HCT116 (cell line): Measurements from ENCODE around the gene SERPING1. TPM values are rescaled to one million over a fixed set of nuclear protein-coding genes. Genes with fewer than 3 reads are reported as not detected.
"Not testable (repeated sequence)": the region's sequence is repeated elsewhere in the genome, so short reads cannot be mapped to it uniquely, and the experiment has no call there.

Source experiments
- ATAC-seq: fragments of 200-7000 bp; cut with Tn5 transposase; 2 replicates; pipeline ENCODE4 v1.9.1; 2020; ENCODE audit warnings: mild to moderate bottlenecking, moderate library complexity
- BruUV-seq: library from RNA; stranded (reverse); fragments of 400-500 nt; replicated peaks from 2 replicates; lab custom pipeline; 2021; lab: Mats Ljungman, UMichigan
- CTCF ChIA-PET: fragments of 300-600 bp; sonication (Branson Sonifier 250); formaldehyde crosslinking; loops from one replicate; lab custom pipeline; 2021; ENCODE audit warnings: antibody characterized with exemption; lab: Charles Lee
- POLR2A ChIA-PET: fragments of 300-600, 350-600 bp; sonication (Branson Sonifier 250); formaldehyde crosslinking; loops from one replicate; lab custom pipeline; 2021; ENCODE audit warnings: antibody characterized with exemption; lab: Charles Lee
- RAD21 ChIA-PET, 2 experiments: fragments of 300-600 bp; sonication (Branson Sonifier 250); formaldehyde crosslinking; loops; one replicate each; lab custom pipeline; 2023; ENCODE audit warnings: low total read pairs in 2 of 2; ENCODE audit not compliant: uncharacterized antibody in 2 of 2, unreplicated experiment in 2 of 2, low non-redundant PET in 1 of 2; lab: Charles Lee
- DNase-seq: peaks from one replicate; pipeline ENCODE4 v3.0.0-alpha.2; 2010; ENCODE audit warnings: low read depth, low spot score
- H2AFZ ChIP-seq: fragments of 200-600 bp; shearing (Covaris generic), sonication (generic); 2 replicates; pipeline ENCODE4 v1.6.1; 2017; ENCODE audit warnings: low read depth, mixed run types, mixed read lengths, antibody characterized with exemption, low read length; ENCODE audit not compliant: poor library complexity, severe bottlenecking
- H3K27ac ChIP-seq: 2 replicates; pipeline ENCODE4 v1.5.1; 2012; ENCODE audit warnings: low read depth, low read length
- H3K27me3 ChIP-seq: fragments of 200-600 bp; sonication (generic); 2 replicates; pipeline ENCODE4 v1.6.1; 2016; ENCODE audit warnings: mixed run types, low read length, mixed read lengths; ENCODE audit not compliant: insufficient read depth
- H3K36me3 ChIP-seq, 2 experiments: fragments of 200-500 bp in 1 of 2; fragments of 200-600 bp in 1 of 2; sonication (Bioruptor generic) in 1 of 2; sonication (generic) in 1 of 2; 2 replicates each; pipeline versions ENCODE4 v1.5.1 to v1.6.1; 2014 to 2016; ENCODE audit warnings: low read length in 2 of 2, inconsistent platforms in 1 of 2, mixed read lengths in 1 of 2, mixed run types in 1 of 2; ENCODE audit not compliant: insufficient read depth in 2 of 2, control insufficient read depth in 1 of 2
- H3K4me1 ChIP-seq, 2 experiments: fragments of 200-600 bp in 1 of 2; sonication (generic) in 1 of 2; 2 replicates each; pipeline versions ENCODE4 v1.5.1 to v1.6.1; 2012 to 2017; ENCODE audit warnings: low read length in 2 of 2, inconsistent platforms in 1 of 2, mild to moderate bottlenecking in 1 of 2, mixed read lengths in 1 of 2, mixed run types in 1 of 2, moderate library complexity in 1 of 2; ENCODE audit not compliant: insufficient read depth in 2 of 2, control insufficient read depth in 1 of 2
- H3K4me2 ChIP-seq: fragments of 200-600 bp; sonication (generic); 2 replicates; pipeline ENCODE4 v1.6.1; 2017; ENCODE audit warnings: mixed run types, low read length, mixed read lengths
- H3K4me3 ChIP-seq, 2 experiments: fragments of 200-600 bp in 1 of 2; sonication (generic) in 1 of 2; replicated peaks in 1 of 2; 2 replicates each; pipeline ENCODE4 v1.5.1; 2011 to 2016; ENCODE audit warnings: low read length in 2 of 2, control low read depth in 1 of 2, low read depth in 1 of 2, mild to moderate bottlenecking in 1 of 2, mixed read lengths in 1 of 2, mixed run types in 1 of 2
- H3K79me2 ChIP-seq: fragments of 200-600 bp; sonication (generic); 2 replicates; pipeline ENCODE4 v1.6.1; 2017; ENCODE audit warnings: mild to moderate bottlenecking, mixed run types, low read length, moderate library complexity, mixed read lengths; ENCODE audit not compliant: insufficient read depth
- H3K9ac ChIP-seq: fragments of 200-600 bp; sonication (generic); 2 replicates; pipeline ENCODE4 v1.6.1; 2016; ENCODE audit warnings: low read length, mixed read lengths
- H3K9me2 ChIP-seq: fragments of 200-600 bp; sonication (generic), shearing (Covaris generic); 2 replicates; pipeline ENCODE4 v1.6.1; 2017; ENCODE audit warnings: mixed run types, mild to moderate bottlenecking, moderate library complexity; ENCODE audit not compliant: insufficient read depth
- H3K9me3 ChIP-seq, 2 experiments: fragments of 200-500 bp in 1 of 2; fragments of 200-600 bp in 1 of 2; sonication (Bioruptor generic) in 1 of 2; sonication (generic) in 1 of 2; 2 replicates each; pipeline ENCODE4 v1.6.1; 2014 to 2017; ENCODE audit warnings: low read length in 2 of 2, mixed read lengths in 2 of 2, inconsistent platforms in 1 of 2, low read depth in 1 of 2, mild to moderate bottlenecking in 1 of 2, mixed run types in 1 of 2, moderate library complexity in 1 of 2; ENCODE audit not compliant: control insufficient read depth in 1 of 2, insufficient read depth in 1 of 2
- H4K20me1 ChIP-seq: fragments of 200-600 bp; sonication (generic), shearing (Covaris generic); 2 replicates; pipeline ENCODE4 v1.6.1; 2017; ENCODE audit warnings: mixed run types, mild to moderate bottlenecking, moderate library complexity; ENCODE audit not compliant: insufficient read depth
- CBX3 ChIP-seq: IDR thresholded peaks from 2 replicates; pipeline ENCODE4 v1.6.1; 2012; ENCODE audit warnings: low read depth
- ELF1 ChIP-seq: IDR thresholded peaks from 2 replicates; pipeline ENCODE4 v1.6.1; 2012; ENCODE audit warnings: low read depth, borderline replicate concordance
- POLR2A ChIP-seq: IDR thresholded peaks from 2 replicates; pipeline ENCODE4 v1.7.0; 2011; ENCODE audit warnings: borderline replicate concordance; ENCODE audit not compliant: insufficient read depth, insufficient read length; ENCODE audit errors: extremely low read depth
- POLR2AphosphoS5 ChIP-seq: IDR thresholded peaks from 2 replicates; pipeline ENCODE4 v1.6.1; 2011; ENCODE audit warnings: mild to moderate bottlenecking, low read depth, low read length, moderate library complexity
- TCF7L2 ChIP-seq: IDR thresholded peaks from 2 replicates; pipeline ENCODE4 v1.7.0; 2011; ENCODE audit warnings: borderline replicate concordance, inconsistent platforms; ENCODE audit not compliant: insufficient read depth, insufficient read length; ENCODE audit errors: extremely low read depth
- ZNF274 ChIP-seq: fragments of 200-500 bp; sonication (Bioruptor generic); IDR thresholded peaks from 2 replicates; pipeline ENCODE4 v1.6.1; 2014; ENCODE audit warnings: mild to moderate bottlenecking, low read depth, low read length, inconsistent platforms
- intact Hi-C: fragments of 100-400 bp; cut with micrococcal nuclease; formaldehyde crosslinking; loops from 2 replicates; pipeline ENCODE4 v1.10.0; 2022
- total RNA-seq: library from RNA; stranded (reverse); gene quantifications from one replicate; pipeline ENCODE4 v1.2.1, GENCODE V29; 2021; ENCODE audit not compliant: unreplicated experiment
- TF ChIP-seq, protein P1 (sequence below): IDR thresholded peaks from 2 replicates; pipeline ENCODE4 v1.6.1; 2012
- TF ChIP-seq, protein P2 (sequence below): IDR thresholded peaks from 2 replicates; pipeline ENCODE4 v1.6.1; 2012; ENCODE audit warnings: low read depth
- TF ChIP-seq, protein P3 (sequence below): IDR thresholded peaks from 2 replicates; pipeline ENCODE4 v1.6.1; 2011; ENCODE audit warnings: mild to moderate bottlenecking, low read length, moderate library complexity; ENCODE audit not compliant: insufficient replicate concordance; ENCODE audit errors: extremely low read depth

The SERPING1 gene
- total RNA-seq, 1 experiment from 2014 or later = 3.4 TPM

DNA sequence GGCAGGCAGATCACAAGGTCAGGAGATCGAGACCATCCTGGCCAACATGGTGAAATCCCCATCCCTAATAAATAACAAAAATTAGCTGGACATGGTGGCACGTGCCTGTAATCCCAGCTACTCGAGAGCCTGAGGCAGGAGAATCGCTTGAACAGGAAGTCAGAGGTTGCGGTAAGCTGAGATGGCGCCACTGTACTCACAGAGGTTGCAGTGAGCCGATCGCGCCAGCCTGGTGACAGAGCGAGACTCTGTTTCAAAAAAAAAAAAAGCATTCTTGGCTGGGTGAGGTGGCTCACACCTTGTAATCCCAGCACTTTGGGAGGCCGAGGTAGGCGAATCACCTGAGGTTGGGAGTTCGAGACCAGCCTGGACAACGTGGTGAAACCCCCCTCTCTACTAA, 54.7 kb downstream of the SERPING1 start:
- RAD21 ChIA-PET = interaction anchor here in 1 of 2 experiments (0.7 kb wide), 1 partner anchor 188 kb away, joined by 3 read pairs; no protein-coding TSS in a partner anchor
- DNase-seq, H4K20me1 ChIP-seq, intact Hi-C loops, ATAC-seq, CTCF ChIA-PET, H3K27ac ChIP-seq, H3K4me3 ChIP-seq, H3K9ac ChIP-seq, H3K4me2 ChIP-seq, H3K9me3 ChIP-seq, H3K79me2 ChIP-seq, H2AFZ ChIP-seq, BruUV-seq, H3K36me3 ChIP-seq, H3K9me2 ChIP-seq: not testable (repeated sequence)
- Histone ChIP-seq H3K27me3 (peaks cover 12% of the 10 kb centered on the region; the same call in 1 of the 2 replicates), H3K4me1 (peaks cover 6 to 19% of the 10 kb centered on the region in 2 experiments; a peak in 3 of 4 replicates)
- POLR2A ChIA-PET = interaction anchor here (1.0 kb wide), 1 partner anchor 11 kb away, joined by 3 read pairs; no protein-coding TSS in a partner anchor

DNA sequence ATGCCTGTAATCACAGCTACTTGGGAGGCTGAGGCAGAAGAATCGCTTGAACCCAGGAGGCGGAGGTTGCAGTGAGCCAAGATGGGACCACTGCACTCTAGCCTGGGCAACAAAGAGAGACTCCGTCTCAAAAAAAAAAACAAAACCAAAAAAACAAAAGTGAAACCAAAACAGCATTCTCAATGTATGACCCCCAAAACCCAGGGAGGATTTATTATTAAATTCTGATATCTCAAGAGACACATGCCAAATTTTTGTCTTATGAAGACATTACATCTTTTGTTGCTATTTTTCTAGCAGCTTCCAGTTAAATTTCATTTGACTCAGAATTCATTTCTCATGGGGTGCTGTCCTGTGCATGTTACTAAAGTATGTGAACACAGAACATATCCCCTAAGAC, 55.2 kb downstream of the SERPING1 start:
- intact Hi-C loops = no loop called here
- ChIA-PET RAD21 (no interaction called here), CTCF (no interaction called here), POLR2A (no interaction called here)
- Histone ChIP-seq H3K79me2 (peaks cover 1% of the 10 kb centered on the region), H3K27me3 (peaks cover 12% of the 10 kb centered on the region; the same call in 1 of the 2 replicates), H3K4me2 (no peak overlapping the region), H3K4me3 (no peak overlapping the region), H3K9ac (no peak overlapping the region), H3K9me2 (no peaks in the 10 kb centered on the region), H4K20me1 (no peaks in the 10 kb centered on the region), H3K36me3 (no peaks in the 10 kb centered on the region), H2AFZ (no peak overlapping the region), H3K27ac (no peak overlapping the region), H3K4me1 (peaks cover 6 to 20% of the 10 kb centered on the region in 2 experiments; a peak in 3 of 4 replicates)
- BruUV-seq = no TSS peak
- no peak for DNase-seq
- ATAC-seq = no peak
- no peak for TF ChIP-seq ELF1
- TF ChIP-seq, protein P1, sequence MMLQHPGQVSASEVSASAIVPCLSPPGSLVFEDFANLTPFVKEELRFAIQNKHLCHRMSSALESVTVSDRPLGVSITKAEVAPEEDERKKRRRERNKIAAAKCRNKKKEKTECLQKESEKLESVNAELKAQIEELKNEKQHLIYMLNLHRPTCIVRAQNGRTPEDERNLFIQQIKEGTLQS = no peak
- TF ChIP-seq ZNF274 = no peak
- TF ChIP-seq, protein P2, sequence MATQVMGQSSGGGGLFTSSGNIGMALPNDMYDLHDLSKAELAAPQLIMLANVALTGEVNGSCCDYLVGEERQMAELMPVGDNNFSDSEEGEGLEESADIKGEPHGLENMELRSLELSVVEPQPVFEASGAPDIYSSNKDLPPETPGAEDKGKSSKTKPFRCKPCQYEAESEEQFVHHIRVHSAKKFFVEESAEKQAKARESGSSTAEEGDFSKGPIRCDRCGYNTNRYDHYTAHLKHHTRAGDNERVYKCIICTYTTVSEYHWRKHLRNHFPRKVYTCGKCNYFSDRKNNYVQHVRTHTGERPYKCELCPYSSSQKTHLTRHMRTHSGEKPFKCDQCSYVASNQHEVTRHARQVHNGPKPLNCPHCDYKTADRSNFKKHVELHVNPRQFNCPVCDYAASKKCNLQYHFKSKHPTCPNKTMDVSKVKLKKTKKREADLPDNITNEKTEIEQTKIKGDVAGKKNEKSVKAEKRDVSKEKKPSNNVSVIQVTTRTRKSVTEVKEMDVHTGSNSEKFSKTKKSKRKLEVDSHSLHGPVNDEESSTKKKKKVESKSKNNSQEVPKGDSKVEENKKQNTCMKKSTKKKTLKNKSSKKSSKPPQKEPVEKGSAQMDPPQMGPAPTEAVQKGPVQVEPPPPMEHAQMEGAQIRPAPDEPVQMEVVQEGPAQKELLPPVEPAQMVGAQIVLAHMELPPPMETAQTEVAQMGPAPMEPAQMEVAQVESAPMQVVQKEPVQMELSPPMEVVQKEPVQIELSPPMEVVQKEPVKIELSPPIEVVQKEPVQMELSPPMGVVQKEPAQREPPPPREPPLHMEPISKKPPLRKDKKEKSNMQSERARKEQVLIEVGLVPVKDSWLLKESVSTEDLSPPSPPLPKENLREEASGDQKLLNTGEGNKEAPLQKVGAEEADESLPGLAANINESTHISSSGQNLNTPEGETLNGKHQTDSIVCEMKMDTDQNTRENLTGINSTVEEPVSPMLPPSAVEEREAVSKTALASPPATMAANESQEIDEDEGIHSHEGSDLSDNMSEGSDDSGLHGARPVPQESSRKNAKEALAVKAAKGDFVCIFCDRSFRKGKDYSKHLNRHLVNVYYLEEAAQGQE = no peak
- no peak for TF ChIP-seq POLR2AphosphoS5
- TF ChIP-seq, protein P3, sequence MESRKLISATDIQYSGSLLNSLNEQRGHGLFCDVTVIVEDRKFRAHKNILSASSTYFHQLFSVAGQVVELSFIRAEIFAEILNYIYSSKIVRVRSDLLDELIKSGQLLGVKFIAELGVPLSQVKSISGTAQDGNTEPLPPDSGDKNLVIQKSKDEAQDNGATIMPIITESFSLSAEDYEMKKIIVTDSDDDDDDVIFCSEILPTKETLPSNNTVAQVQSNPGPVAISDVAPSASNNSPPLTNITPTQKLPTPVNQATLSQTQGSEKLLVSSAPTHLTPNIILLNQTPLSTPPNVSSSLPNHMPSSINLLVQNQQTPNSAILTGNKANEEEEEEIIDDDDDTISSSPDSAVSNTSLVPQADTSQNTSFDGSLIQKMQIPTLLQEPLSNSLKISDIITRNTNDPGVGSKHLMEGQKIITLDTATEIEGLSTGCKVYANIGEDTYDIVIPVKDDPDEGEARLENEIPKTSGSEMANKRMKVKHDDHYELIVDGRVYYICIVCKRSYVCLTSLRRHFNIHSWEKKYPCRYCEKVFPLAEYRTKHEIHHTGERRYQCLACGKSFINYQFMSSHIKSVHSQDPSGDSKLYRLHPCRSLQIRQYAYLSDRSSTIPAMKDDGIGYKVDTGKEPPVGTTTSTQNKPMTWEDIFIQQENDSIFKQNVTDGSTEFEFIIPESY = no peak
- no peak for TF ChIP-seq TCF7L2
- TF ChIP-seq POLR2A = no peak
- no peak for TF ChIP-seq CBX3
- TF ChIP-seq, all 23 proteins: peak for 0
- no peaks in the 10 kb centered on the region for H3K9me3 ChIP-seq
